ENCODE data around the gene EMD.

- TF ChIP-seq CTCF (IDR thresholded peaks at IDR 0.05) = no peak
- no peak for TF ChIP-seq ZFX (IDR thresholded peaks at IDR 0.05; ENCODE audit: borderline replicate concordance)
Observed at GRCh38 chrX:154350429-154351182, 28.5 kb upstream of the EMD start.
